Activated gamma-delta T cell treated with anti-CD3 and anti-CD28 coated beads, Interleukin-2, amount 50 U/mL, for 16 hours (primary cell): Measurements from ENCODE around the gene PTPRN2.
"Not testable (repeated sequence)": the region's sequence is repeated elsewhere in the genome, so short reads cannot be mapped to it uniquely, and the experiment has no call there.

Source experiments
- DNase-seq: peaks from one replicate; pipeline ENCODE4 v3.0.0-alpha.2; 2020; ENCODE audit warnings: low read depth

PTPRN2 gene

DNA sequence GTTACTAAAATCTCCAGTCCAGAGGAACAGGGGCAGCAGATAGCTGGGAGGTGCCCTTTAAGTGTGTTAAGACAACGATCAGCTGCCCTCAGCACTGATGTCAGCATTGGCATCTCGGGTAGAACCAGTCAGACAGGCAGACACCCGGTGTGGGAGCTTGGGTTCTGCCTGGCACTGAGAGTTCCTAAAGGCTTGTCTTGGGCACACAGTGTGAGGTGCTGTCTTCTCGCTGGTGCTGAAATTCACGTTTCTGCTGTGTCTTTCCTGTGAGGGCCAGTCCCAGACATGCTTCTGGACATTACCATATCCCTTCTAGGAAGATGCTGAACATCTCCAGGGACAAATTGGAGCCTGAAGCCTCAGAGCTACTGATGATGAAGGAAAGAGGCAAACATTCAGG, 1094.6 kb downstream of the PTPRN2 start:
- DNase-seq, result no peak

GRCh38 chr7:157490465-157490912, 1097.1 kb downstream of the PTPRN2 start:
- no peak for DNase-seq

DNA sequence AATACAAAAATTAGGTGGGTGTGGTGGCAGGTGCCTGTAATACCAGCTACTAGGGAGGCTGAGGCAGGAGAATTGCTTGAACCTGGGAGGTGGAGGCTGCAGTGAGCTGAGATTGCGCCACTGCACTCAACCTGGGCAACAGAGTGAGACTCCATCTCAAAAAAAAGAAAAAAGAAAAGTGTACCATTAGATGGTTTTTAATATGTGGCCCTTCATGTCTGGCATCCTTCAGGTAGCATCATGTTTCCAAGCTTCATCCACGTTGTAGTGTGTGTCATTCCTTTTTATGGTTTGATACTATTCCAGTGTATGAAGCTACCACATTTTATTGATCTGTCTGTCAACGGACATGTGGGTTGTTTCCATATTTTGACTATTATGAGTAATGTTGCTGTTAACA, 1097.8 kb downstream of the PTPRN2 start:
- DNase-seq, result not testable (repeated sequence)
